Measurements from ENCODE around the gene RGMB.

DNA sequence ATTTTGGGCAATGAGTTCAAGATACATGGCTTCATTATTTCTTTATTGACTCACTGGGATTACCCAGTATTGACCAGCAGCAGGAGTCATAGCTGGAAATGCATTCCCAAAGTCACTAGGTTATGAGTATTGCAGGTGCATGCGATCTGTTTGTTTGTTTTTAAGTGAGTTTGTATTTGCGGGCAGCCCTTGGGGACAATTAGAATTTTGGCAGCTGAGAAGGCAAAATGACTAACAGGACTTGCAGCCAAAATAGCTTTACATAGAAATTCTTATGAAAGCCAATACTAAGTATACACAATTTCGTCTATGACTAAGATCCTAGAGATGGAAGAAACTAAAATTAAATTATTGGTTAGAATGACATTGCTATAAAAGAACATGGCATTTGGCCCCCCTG is 18.1 kb upstream of the RGMB start:
- TF ChIP-seq EZH2 (IDR thresholded peaks at IDR 0.05; ENCODE audit: insufficient read depth, poor library complexity, severe bottlenecking) (no peak), EZH2phosphoT487 (IDR thresholded peaks at IDR 0.05; ENCODE audit: insufficient read depth, low read depth) (no peak)
